AG10803 (cell line): ENCODE measurements around the gene SCO2.
"Not testable (repeated sequence)": the region's sequence is repeated elsewhere in the genome, so short reads cannot be mapped to it uniquely, and the experiment has no call there.

Experiments used
- DNase-seq: peaks from one replicate; pipeline ENCODE4 v3.0.0; 2010; ENCODE audit warnings: low read depth
- H3K4me3 ChIP-seq: 2 replicates; pipeline ENCODE4 v1.5.1; 2011; ENCODE audit warnings: mild to moderate bottlenecking, low read length, control low read depth
- CTCF ChIP-seq: conservative IDR thresholded peaks from 2 replicates; pipeline ENCODE4 v1.5.1; 2011; ENCODE audit warnings: mild to moderate bottlenecking, low read length, control low read depth, inconsistent platforms

SCO2 gene

GRCh38 chr22:50522806-50523438, 2.5 kb downstream of the SCO2 start:
- no peak for TF ChIP-seq CTCF
- H3K4me3 ChIP-seq, result no peak overlapping the region
- no peak for DNase-seq

GRCh38 chr22:50522208-50522805, 3.1 kb downstream of the SCO2 start:
- DNase-seq, result no peak
- H3K4me3 ChIP-seq, result no peak overlapping the region

GRCh38 chr22:50521710-50522109, 3.7 kb downstream of the SCO2 start:
- no peak for DNase-seq
- no peak overlapping the region for H3K4me3 ChIP-seq
- TF ChIP-seq CTCF, result no peak

More at GRCh38 chr22:50522208-50522805, 3.1 kb downstream of the SCO2 start:
- TF ChIP-seq CTCF, result no peak

- no peak for DNase-seq
- no peak overlapping the region for H3K4me3 ChIP-seq
- no peak for TF ChIP-seq CTCF
These were observed 4.5 kb downstream of the SCO2 start for GRCh38 chr22:50520826-50521453.

GRCh38 chr22:50520184-50520583, 5.2 kb downstream of the SCO2 start:
- not testable (repeated sequence) for DNase-seq, H3K4me3 ChIP-seq

GRCh38 chr22:50519151-50519550, 6.2 kb downstream of the SCO2 start:
- DNase-seq, result no peak
- TF ChIP-seq CTCF, result no peak
- H3K4me3 ChIP-seq, result no peak overlapping the region

- no peak overlapping the region for H3K4me3 ChIP-seq
- TF ChIP-seq CTCF, result no peak
These were observed 6.8 kb downstream of the SCO2 start for GRCh38 chr22:50518606-50519005.

More at GRCh38 chr22:50518606-50519005, 6.8 kb downstream of the SCO2 start:
- DNase-seq, result no peak
